Measurements from ENCODE around the gene TMEM131L. TPM values are rescaled to one million over a fixed set of nuclear protein-coding genes. Genes with fewer than 3 reads are reported as not detected.

Gene TMEM131L
- total RNA-seq, 1 donor from 2014 or later = 60.2 TPM

DNA sequence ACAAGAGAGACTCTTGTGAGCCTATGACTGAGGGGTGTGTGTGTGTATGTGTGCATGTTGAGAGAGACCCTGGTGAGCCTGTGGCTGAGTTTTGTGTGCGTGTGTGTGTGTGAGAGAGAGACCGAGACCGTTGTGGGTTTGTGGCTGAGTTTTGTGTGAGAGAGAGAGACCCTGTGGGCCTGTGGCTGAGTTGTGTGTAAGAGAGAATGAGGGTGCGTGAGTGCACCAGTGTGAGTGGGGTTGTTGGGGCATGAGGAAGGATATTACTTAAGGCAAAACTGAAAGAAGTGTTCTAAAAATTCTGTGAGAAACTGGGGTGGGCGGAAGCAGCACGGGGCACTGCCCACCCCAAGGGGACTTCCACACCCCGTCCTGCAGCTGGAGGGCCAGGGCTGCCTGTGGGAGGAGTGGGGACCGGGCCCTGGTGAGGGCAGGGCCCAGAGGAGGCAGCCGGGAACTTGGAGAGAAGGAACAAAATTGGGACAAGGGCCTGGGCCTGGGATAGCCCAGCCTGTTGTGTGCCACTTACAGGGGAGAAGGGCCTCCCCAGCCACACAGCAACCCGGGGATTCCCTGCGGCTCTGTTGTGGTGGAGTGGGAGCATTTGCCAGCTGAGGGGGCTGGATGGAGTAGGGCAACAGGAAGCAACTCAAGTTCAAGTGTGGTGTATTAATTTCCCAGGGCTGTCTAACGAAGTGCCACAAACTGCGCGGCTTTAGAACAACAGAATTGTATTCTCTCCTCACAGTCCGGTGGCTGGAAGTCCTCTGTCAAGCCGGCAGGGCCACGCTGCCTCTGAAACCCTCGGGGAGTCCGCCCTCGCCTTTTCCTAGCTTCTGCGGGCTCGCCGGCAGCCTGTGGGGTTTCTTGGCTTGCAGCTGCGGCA, 22.1 kb downstream of the TMEM131L start:
- TF ChIP-seq, protein P1, sequence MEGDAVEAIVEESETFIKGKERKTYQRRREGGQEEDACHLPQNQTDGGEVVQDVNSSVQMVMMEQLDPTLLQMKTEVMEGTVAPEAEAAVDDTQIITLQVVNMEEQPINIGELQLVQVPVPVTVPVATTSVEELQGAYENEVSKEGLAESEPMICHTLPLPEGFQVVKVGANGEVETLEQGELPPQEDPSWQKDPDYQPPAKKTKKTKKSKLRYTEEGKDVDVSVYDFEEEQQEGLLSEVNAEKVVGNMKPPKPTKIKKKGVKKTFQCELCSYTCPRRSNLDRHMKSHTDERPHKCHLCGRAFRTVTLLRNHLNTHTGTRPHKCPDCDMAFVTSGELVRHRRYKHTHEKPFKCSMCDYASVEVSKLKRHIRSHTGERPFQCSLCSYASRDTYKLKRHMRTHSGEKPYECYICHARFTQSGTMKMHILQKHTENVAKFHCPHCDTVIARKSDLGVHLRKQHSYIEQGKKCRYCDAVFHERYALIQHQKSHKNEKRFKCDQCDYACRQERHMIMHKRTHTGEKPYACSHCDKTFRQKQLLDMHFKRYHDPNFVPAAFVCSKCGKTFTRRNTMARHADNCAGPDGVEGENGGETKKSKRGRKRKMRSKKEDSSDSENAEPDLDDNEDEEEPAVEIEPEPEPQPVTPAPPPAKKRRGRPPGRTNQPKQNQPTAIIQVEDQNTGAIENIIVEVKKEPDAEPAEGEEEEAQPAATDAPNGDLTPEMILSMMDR (IDR thresholded peaks at IDR 0.05; ENCODE audit: partially characterized antibody, unreplicated experiment) = no peak
- H3K4me3 Mint-ChIP-seq (ENCODE audit: unreplicated experiment) = peak overlapping the region; percentile 55
- H3K27me3 Mint-ChIP-seq (ENCODE audit: unreplicated experiment) = peaks cover 2% of the 10 kb centered on the region
- H3K4me1 Mint-ChIP-seq (ENCODE audit: low read depth, unreplicated experiment) = peaks cover 39% of the 10 kb centered on the region
- peak overlapping the region; percentile 44 for H3K27ac Mint-ChIP-seq (ENCODE audit: unreplicated experiment)
- no peaks in the 10 kb centered on the region for H3K36me3 Mint-ChIP-seq (ENCODE audit: unreplicated experiment)
- H3K9me3 Mint-ChIP-seq (ENCODE audit: unreplicated experiment) = peaks cover 3% of the 10 kb centered on the region
- peak; percentile 71 for DNase-seq

DNA sequence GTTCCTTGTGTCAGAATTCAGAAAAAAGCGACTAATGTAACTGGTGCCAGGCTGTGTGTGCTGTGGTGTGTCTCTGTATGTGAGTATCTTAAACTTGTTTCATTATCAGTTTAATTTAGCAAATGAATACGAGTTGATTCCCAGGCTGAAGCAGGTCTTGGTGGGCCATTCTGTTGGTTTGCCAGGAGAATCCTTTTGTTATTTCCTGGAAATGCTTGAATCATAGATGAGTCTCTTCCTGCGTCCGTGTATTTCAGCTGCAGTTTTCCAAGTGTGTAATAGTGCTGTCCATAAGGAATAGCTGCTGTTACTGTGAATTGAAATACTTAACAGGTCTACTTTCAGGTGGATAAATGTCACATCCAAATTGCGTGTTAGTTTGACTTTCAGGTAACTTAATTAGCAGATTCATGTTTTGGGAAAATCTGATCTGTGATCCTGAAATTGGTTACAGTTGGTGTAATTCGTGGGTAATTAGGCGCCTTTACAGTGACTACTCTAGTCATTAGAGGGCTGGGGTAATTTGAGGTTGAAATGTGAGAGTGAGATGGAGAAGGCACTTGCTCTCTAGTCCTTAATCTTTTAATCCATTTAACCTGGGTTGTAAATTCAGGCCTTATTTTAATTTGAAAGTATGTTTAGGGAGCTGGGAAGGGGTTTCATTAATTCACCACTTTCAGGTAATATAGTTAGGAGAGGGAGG, 23.8 kb downstream of the TMEM131L start:
- DNase-seq = no peak
- Mint-ChIP-seq H3K27ac (ENCODE audit: unreplicated experiment) (peak overlapping the region; percentile 25), H3K4me3 (ENCODE audit: unreplicated experiment) (no peak overlapping the region), H3K9me3 (ENCODE audit: unreplicated experiment) (peaks cover 3% of the 10 kb centered on the region), H3K4me1 (ENCODE audit: low read depth, unreplicated experiment) (peaks cover 36% of the 10 kb centered on the region), H3K36me3 (ENCODE audit: unreplicated experiment) (no peaks in the 10 kb centered on the region), H3K27me3 (ENCODE audit: unreplicated experiment) (peaks cover 2% of the 10 kb centered on the region)
- TF ChIP-seq, protein P1 (IDR thresholded peaks at IDR 0.05; ENCODE audit: partially characterized antibody, unreplicated experiment) = no peak

DNA sequence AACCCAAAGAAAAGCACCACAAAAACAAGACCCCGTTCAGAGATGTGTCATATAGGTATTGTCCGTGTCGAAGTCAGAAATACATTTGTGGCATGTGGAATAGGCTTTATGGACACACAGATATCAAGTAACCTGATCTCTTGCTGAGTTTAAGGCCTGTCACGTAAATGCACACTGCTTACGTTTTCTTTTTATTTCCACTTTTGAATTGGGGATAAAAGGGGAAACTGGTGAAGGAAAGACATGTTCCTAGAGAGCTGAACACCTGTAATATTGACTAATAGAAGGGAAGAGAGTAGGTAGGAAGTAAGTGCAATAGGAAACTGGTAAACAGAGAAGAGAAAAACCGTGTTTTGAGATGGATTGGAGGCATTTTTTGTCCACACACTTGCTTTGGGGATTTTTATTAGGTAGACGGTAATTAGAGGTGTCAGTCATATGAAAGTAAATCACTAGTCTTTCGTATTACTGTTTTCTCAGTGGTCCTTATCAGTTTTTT, 24.9 kb downstream of the TMEM131L start:
- no peak overlapping the region for H3K27ac Mint-ChIP-seq (ENCODE audit: unreplicated experiment)
- peaks cover 6% of the 10 kb centered on the region for H3K27me3 Mint-ChIP-seq (ENCODE audit: unreplicated experiment)
- H3K36me3 Mint-ChIP-seq (ENCODE audit: unreplicated experiment) = no peaks in the 10 kb centered on the region
- TF ChIP-seq, protein P1 (IDR thresholded peaks at IDR 0.05; ENCODE audit: partially characterized antibody, unreplicated experiment) = no peak
- peaks cover 35% of the 10 kb centered on the region for H3K4me1 Mint-ChIP-seq (ENCODE audit: low read depth, unreplicated experiment)
- H3K4me3 Mint-ChIP-seq (ENCODE audit: unreplicated experiment) = no peak overlapping the region
- H3K9me3 Mint-ChIP-seq (ENCODE audit: unreplicated experiment) = peaks cover 3% of the 10 kb centered on the region
- no peak for DNase-seq

DNA sequence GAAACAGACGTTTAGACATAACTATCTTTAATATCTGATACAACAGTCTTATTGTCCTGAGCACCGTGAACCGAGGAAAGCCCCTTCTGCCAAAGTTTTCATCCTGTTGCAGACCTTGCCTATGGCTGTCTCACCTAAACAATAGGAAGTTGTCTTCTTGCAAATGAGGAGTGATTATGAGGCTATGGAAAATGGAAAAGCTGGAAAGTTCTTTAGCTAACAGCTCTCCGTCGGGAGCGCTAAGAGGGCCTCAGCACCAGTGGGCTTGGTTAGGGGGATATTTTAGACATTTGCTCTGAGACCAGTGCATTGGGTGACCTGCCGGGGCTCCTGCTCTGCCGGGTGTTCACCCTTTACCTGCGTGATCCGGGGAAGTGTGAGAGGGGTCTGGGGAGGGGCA, 28.4 kb downstream of the TMEM131L start:
- Mint-ChIP-seq H3K4me1 (ENCODE audit: low read depth, unreplicated experiment) (peaks cover 29% of the 10 kb centered on the region), H3K36me3 (ENCODE audit: unreplicated experiment) (no peaks in the 10 kb centered on the region)

More for the DNA sequence above, 28.4 kb downstream of the TMEM131L start:
- H3K9me3 Mint-ChIP-seq (ENCODE audit: unreplicated experiment) = peaks cover 3% of the 10 kb centered on the region
- no peak overlapping the region for H3K27ac Mint-ChIP-seq (ENCODE audit: unreplicated experiment)
- no peak overlapping the region for H3K4me3 Mint-ChIP-seq (ENCODE audit: unreplicated experiment)
- H3K27me3 Mint-ChIP-seq (ENCODE audit: unreplicated experiment) = peaks cover 4% of the 10 kb centered on the region
- no peak for DNase-seq
- TF ChIP-seq, protein P1 (IDR thresholded peaks at IDR 0.05; ENCODE audit: partially characterized antibody, unreplicated experiment) = no peak
